Measurements from ENCODE around the gene SLC1A2.

The SLC1A2 gene

DNA sequence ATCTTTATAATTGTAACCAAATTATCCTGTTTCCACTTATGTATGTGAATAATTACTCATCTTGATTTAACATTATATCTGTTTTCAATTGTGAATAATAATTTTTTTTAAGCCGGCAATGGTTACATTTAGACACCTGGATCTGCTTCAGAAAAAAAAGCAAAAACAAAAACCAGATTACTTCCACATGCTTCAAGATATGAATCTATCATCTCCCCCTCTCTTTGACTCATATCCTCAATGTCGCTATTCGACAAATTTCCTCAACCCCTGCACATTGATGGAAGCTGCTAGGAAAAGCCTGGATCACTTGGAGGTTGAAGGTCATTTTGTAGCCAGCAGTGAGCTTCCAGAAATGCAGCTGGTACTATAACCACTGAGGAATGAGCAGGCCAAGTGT lies 42.7 kb downstream of the SLC1A2 start:
- no peaks in the 10 kb centered on the region for H3K9me3 ChIP-seq
- no peak for DNase-seq
- no peaks in the 10 kb centered on the region for H3K4me1 ChIP-seq
- H3K27me3 ChIP-seq, result no peaks in the 10 kb centered on the region
- H3K36me3 ChIP-seq, result no peaks in the 10 kb centered on the region
- no peak overlapping the region for H3K4me3 ChIP-seq (ENCODE audit: low read depth, low read length)
- TF ChIP-seq, protein P1, sequence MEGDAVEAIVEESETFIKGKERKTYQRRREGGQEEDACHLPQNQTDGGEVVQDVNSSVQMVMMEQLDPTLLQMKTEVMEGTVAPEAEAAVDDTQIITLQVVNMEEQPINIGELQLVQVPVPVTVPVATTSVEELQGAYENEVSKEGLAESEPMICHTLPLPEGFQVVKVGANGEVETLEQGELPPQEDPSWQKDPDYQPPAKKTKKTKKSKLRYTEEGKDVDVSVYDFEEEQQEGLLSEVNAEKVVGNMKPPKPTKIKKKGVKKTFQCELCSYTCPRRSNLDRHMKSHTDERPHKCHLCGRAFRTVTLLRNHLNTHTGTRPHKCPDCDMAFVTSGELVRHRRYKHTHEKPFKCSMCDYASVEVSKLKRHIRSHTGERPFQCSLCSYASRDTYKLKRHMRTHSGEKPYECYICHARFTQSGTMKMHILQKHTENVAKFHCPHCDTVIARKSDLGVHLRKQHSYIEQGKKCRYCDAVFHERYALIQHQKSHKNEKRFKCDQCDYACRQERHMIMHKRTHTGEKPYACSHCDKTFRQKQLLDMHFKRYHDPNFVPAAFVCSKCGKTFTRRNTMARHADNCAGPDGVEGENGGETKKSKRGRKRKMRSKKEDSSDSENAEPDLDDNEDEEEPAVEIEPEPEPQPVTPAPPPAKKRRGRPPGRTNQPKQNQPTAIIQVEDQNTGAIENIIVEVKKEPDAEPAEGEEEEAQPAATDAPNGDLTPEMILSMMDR (IDR thresholded peaks at IDR 0.05; ENCODE audit: low read depth, low read length), result no peak

DNA sequence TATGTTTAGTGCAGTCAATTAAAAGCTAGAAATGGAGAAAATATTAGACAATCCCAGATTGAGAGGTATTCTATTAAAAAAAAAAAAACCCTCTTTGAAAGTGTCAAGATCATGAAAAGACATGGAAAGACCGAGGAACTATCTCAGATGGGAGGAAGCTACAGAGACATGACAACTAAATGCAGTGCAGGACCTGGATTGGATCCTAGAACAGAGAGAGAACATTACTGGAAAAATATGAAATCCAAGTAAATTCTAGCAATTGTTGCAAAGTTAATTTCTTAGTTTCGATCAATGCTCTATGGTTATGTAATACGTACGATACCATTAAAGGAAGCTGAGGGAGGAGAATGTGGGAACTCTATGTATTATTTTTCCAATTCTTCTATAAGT lies 43.2 kb downstream of the SLC1A2 start:
- TF ChIP-seq, protein P1 (IDR thresholded peaks at IDR 0.05; ENCODE audit: low read depth, low read length), result no peak
- DNase-seq, result no peak
- Histone ChIP-seq H3K4me3 (ENCODE audit: low read depth, low read length) (no peak overlapping the region), H3K27me3 (no peaks in the 10 kb centered on the region), H3K9me3 (no peaks in the 10 kb centered on the region), H3K4me1 (no peaks in the 10 kb centered on the region), H3K36me3 (no peaks in the 10 kb centered on the region)

DNA sequence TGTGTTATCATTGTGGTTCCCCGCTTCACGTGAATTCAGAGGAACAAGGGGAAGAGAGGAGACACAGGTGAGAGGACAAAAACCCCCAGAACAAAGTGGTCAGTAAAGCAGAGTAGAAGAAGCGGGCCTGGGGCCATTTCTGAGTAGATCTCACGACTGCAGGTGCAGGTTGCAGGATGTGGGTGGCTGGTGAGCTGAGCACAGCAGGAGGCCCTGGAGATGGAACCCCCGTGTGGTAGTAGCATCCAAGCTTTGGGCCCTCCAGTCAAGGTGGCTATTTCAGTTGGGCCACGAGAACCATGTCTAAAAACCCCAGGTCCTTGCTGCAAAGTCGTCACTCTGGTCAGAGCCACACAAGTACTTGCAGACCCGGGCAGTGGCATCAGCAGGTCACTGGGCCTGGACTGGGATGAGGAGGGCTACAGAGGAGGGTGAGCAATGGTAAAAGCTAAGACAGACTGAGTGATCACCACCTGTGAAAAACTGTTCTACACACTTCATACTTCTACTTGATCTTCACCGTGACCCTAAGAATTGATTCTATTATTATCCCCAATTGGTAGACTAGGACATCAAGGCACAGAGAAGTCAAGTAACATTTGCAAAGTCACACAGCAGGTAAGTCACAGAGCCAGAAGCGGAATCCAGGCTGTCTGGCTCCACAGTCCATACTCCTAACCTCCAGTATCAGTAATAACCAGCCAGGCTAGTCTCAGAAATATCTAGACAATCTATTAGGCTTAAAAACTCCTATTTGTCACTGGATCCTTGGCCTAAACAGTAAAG lies 43.8 kb downstream of the SLC1A2 start:
- TF ChIP-seq, protein P1 (IDR thresholded peaks at IDR 0.05; ENCODE audit: low read depth, low read length), result no peak
- H3K9me3 ChIP-seq, result no peaks in the 10 kb centered on the region
- H3K27me3 ChIP-seq, result no peaks in the 10 kb centered on the region
- DNase-seq, result no peak
- H3K4me1 ChIP-seq, result no peaks in the 10 kb centered on the region
- H3K4me3 ChIP-seq (ENCODE audit: low read depth, low read length), result no peak overlapping the region
- H3K36me3 ChIP-seq, result no peaks in the 10 kb centered on the region

DNA sequence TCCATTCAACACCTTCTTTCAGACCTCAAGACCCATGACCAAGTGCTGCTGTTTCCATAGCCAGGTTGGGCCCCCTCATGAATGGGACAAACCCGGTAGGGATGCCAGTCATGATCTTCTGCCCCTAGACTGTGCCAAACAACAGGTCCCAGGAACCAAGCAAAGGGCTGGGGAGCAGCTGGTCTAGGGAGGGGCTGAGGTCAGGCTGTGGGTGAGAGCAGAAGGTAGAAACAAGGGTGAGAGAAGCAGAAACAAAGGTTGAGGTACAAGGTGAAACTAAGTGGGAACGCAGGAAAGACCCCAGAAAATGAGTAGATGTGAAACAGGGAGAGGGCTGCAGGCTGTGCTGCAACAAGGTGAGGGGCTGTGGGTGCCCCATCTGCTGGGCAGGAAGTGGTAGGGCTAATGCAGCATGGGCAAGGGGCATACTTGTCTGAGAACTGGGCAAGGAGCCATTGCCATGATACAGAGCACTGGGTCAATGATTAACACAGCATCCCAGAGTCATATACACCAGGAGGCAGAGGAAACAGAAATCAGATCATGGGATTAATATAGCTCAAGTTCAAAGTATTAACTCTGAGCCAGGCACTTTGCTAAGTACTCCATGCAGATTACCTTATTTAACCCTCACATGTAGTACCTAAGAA lies 45.9 kb downstream of the SLC1A2 start:
- no peaks in the 10 kb centered on the region for H3K4me1 ChIP-seq
- no peak for DNase-seq
- no peaks in the 10 kb centered on the region for H3K27me3 ChIP-seq
- H3K4me3 ChIP-seq (ENCODE audit: low read depth, low read length), result no peak overlapping the region
- no peaks in the 10 kb centered on the region for H3K36me3 ChIP-seq
- no peaks in the 10 kb centered on the region for H3K9me3 ChIP-seq
- TF ChIP-seq, protein P1 (IDR thresholded peaks at IDR 0.05; ENCODE audit: low read depth, low read length), result no peak

DNA sequence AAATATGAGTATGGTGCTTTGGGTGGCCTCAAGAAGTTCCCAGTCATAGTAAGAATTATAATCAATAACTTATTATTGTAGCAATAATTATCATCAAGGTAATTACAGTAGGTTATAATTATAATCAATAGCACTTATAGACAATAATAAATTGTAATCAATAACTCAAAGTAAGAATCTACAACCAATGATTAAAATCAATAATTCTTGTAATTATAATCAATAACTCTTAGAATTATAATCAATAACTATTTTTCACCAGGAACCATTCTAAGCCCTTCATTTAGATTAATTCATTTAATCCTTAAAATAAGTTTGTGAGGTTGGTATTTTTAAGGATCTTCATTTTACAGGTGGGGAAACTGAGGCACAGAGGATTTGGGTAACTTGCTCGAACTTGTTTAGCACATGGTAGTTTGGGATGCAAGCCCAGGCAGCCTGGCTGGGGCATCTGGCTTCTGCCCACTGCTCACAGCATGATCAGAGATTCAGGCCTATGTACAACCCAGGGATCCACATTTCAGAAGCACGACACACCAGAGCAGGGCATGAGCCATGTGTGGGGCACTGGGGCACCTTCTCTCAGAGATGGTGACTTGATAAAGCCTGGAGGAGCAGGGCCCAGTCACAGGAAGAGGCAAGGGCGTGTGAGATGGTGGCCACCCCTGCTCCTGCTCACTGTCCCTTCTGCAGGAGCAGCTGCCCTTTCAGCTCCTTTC lies 46.6 kb downstream of the SLC1A2 start:
- Histone ChIP-seq H3K36me3 (no peaks in the 10 kb centered on the region), H3K4me3 (ENCODE audit: low read depth, low read length) (no peak overlapping the region), H3K27me3 (no peaks in the 10 kb centered on the region), H3K4me1 (no peaks in the 10 kb centered on the region), H3K9me3 (no peaks in the 10 kb centered on the region)
- no peak for DNase-seq
- TF ChIP-seq, protein P1 (IDR thresholded peaks at IDR 0.05; ENCODE audit: low read depth, low read length), result no peak
